ENCODE data around the gene PIP5K1A. TPM values are rescaled to one million over a fixed set of nuclear protein-coding genes. Genes with fewer than 3 reads are reported as not detected.

The PIP5K1A gene
- total RNA-seq, 4 donors from 2014 or later = 46.7 to 78.2 (median 59.4) TPM

DNA sequence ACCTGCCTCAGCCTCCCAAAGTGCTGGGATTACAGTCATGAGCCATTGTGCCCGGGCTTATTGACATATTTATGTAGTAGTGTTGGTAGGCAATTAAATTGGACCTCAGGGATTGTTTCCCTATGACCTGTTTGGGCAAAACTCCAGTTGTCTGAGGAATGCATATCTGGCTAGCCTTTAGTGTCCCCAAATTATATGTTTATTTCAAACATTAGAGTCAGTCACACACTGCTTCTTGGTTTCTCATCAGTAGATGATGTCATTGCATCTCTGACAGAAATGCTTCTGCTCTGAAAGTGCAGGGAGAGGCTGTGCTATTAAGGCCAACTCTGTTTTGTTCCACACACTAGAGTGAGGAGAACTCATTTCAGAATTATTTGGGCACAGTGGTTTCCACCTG is 12.5 kb downstream of the PIP5K1A start:
- H3K4me1 ChIP-seq = peaks cover 0 to 9% (median 0%) of the 10 kb centered on the region in 4 donors
- intact Hi-C loops (cut with DNase I; ENCODE audit: low total_unique reads) = loop anchor here (5.0 kb wide), 1 partner anchor 1139 kb away; no protein-coding TSS in a partner anchor
- H3K27ac ChIP-seq = no peak overlapping the region
- TF ChIP-seq, protein P1, sequence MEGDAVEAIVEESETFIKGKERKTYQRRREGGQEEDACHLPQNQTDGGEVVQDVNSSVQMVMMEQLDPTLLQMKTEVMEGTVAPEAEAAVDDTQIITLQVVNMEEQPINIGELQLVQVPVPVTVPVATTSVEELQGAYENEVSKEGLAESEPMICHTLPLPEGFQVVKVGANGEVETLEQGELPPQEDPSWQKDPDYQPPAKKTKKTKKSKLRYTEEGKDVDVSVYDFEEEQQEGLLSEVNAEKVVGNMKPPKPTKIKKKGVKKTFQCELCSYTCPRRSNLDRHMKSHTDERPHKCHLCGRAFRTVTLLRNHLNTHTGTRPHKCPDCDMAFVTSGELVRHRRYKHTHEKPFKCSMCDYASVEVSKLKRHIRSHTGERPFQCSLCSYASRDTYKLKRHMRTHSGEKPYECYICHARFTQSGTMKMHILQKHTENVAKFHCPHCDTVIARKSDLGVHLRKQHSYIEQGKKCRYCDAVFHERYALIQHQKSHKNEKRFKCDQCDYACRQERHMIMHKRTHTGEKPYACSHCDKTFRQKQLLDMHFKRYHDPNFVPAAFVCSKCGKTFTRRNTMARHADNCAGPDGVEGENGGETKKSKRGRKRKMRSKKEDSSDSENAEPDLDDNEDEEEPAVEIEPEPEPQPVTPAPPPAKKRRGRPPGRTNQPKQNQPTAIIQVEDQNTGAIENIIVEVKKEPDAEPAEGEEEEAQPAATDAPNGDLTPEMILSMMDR (IDR thresholded peaks at IDR 0.05) = no peak
- TF ChIP-seq POLR2A (IDR thresholded peaks at IDR 0.05) (no peak), EP300 (IDR thresholded peaks at IDR 0.05; ENCODE audit: low read depth) (no peak), POLR2AphosphoS5 (IDR thresholded peaks at IDR 0.05) (no peak)
- H3K4me3 ChIP-seq = no peak overlapping the region
- peaks cover 0 to 22% (median 6%) of the 10 kb centered on the region in 4 donors for H3K36me3 ChIP-seq
- no peak for DNase-seq
- no peaks in the 10 kb centered on the region for H3K27me3 ChIP-seq
- in situ Hi-C loops (cut with MboI; ENCODE audit: low pct_ligation_motif_present in 1 of 4, low pct_unique_long_range_greater_than_20kb in 1 of 4, low sequenced_read_pairs in 3 of 4) = no loop called here
- 76% methylated on average over 1 of the region's 1 CpG; no CpG with 5 or more reads in 1 of the 2 donors for WGBS, 2 donors (ENCODE audit: low coverage in 1 of 2)
- no peaks in the 10 kb centered on the region for H3K9me3 ChIP-seq

DNA sequence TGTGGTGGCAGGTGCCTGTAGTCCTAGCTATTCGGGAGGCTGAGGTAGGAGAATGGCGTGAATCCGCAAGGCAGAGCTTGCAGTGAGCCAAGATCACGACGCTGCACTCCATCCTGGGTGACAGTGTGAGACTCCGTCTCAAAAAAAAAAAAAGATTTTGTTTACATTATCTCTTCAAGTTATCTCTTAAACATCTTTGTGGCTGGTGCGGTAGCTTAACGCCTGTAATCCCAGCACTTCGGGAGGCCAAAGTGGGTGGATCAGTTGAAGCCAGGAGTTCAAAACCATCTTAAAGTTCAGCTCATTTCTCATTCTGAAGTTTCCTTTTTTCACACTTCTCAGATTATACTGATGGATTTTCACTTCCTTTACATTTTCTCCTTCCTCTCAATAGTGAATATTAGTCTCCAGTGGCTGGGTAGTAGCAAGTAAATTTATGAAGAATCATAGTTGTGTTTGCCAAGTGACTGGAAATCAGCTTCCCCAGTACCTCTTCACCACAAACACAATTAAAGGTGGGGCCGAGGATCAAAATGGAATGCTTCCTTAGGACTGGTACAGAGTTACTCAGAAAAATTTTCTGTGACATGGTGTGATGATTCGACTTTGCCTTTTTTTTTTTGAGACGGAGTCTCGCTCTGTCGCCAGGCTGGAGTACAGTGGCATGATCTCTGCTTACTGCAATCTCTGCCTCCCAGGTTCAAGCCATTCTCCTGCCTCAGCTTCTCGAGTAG is 13.8 kb downstream of the PIP5K1A start:
- no peaks in the 10 kb centered on the region for H3K9me3 ChIP-seq
- DNase-seq = no peak
- TF ChIP-seq POLR2AphosphoS5 (IDR thresholded peaks at IDR 0.05) = no peak
- TF ChIP-seq POLR2A (IDR thresholded peaks at IDR 0.05) = no peak
- TF ChIP-seq EP300 (IDR thresholded peaks at IDR 0.05; ENCODE audit: low read depth) = no peak
- TF ChIP-seq, protein P1 (IDR thresholded peaks at IDR 0.05) = no peak
- no peak overlapping the region for H3K4me3 ChIP-seq
- WGBS, 2 donors (ENCODE audit: low coverage in 1 of 2) = 77 to 83% methylated on average over 13 to 15 of the region's 15 CpGs
- peaks cover 0 to 8% (median 0%) of the 10 kb centered on the region in 4 donors for H3K4me1 ChIP-seq
- H3K27ac ChIP-seq = no peak overlapping the region
- intact Hi-C loops (cut with DNase I; ENCODE audit: low total_unique reads) = loop anchor here (5.0 kb wide), 1 partner anchor 1140 kb away; no protein-coding TSS in a partner anchor
- in situ Hi-C loops (cut with MboI; ENCODE audit: low pct_ligation_motif_present in 1 of 4, low pct_unique_long_range_greater_than_20kb in 1 of 4, low sequenced_read_pairs in 3 of 4) = no loop called here
- no peaks in the 10 kb centered on the region for H3K27me3 ChIP-seq
- peaks cover 0 to 15% (median 1%) of the 10 kb centered on the region in 4 donors for H3K36me3 ChIP-seq

DNA sequence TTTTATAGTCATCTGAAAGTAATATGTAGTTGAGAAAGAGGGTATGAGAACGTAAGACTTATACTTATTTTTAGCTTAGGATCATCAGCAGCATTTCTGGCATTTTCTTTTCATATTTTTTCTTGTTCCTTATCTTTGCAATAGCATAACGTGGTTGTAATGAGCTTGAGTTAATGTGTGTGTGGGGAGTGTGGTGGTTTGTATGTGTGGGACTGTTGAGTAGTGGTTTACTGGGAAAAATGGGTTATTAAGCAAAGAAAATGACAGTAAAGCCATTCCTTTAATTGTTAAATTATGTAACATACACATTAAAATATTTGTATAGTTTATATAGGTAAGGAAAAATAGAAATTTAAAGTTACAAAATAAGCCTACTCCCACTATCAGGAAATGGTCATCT is 15.2 kb downstream of the PIP5K1A start:
- in situ Hi-C loops (cut with MboI; ENCODE audit: low pct_ligation_motif_present in 1 of 4, low pct_unique_long_range_greater_than_20kb in 1 of 4, low sequenced_read_pairs in 3 of 4) (no loop called here), intact Hi-C loops (cut with DNase I; ENCODE audit: low total_unique reads) (loop anchor here (5.0 kb wide), 1 partner anchor 1141 kb away; no protein-coding TSS in a partner anchor)
- H3K9me3 ChIP-seq = no peaks in the 10 kb centered on the region
- H3K27ac ChIP-seq = no peak overlapping the region
- peaks cover 0 to 8% (median 0%) of the 10 kb centered on the region in 4 donors for H3K4me1 ChIP-seq
- peaks cover 0 to 7% (median 0%) of the 10 kb centered on the region in 4 donors for H3K36me3 ChIP-seq
- H3K4me3 ChIP-seq = no peak overlapping the region
- no peak for DNase-seq
- H3K27me3 ChIP-seq = no peaks in the 10 kb centered on the region
- WGBS, 2 donors (ENCODE audit: low coverage in 1 of 2) = 29 to 42% methylated on average over 2 of the region's 2 CpGs
- TF ChIP-seq POLR2AphosphoS5 (IDR thresholded peaks at IDR 0.05) (no peak), POLR2A (IDR thresholded peaks at IDR 0.05) (no peak)

DNA sequence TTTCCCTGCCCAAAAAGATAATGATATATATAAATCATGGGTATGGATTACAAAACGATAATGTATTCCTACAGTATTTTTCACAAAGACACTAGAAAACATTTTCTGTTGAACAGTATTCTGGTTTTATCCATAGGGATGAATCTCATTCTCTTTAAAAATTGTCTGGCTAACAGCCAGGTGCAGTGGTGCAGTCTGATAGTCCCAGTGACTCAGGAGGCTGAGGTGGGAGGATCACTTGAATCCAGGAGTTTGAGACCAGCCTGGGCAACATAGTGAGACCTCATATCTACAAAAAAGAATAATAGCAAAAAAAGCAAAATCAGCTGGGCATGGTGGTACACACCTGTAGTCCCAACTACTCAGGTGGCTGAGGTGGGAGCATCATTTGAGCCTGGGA is 23.3 kb downstream of the PIP5K1A start:
- no peaks in the 10 kb centered on the region for H3K27me3 ChIP-seq
- in situ Hi-C loops (cut with MboI; ENCODE audit: low pct_ligation_motif_present in 1 of 4, low pct_unique_long_range_greater_than_20kb in 1 of 4, low sequenced_read_pairs in 3 of 4) = no loop called here
- intact Hi-C loops (cut with DNase I; ENCODE audit: low total_unique reads) = no loop called here
- TF ChIP-seq POLR2AphosphoS5 (IDR thresholded peaks at IDR 0.05) = no peak
- TF ChIP-seq, protein P1 (IDR thresholded peaks at IDR 0.05) = no peak
- TF ChIP-seq POLR2A (IDR thresholded peaks at IDR 0.05) = no peak
- TF ChIP-seq EP300 (IDR thresholded peaks at IDR 0.05; ENCODE audit: low read depth) = no peak
- no peaks in the 10 kb centered on the region for H3K9me3 ChIP-seq
- no peak overlapping the region for H3K27ac ChIP-seq
- no peak overlapping the region for H3K4me3 ChIP-seq
- peaks cover 0 to 8% (median 2%) of the 10 kb centered on the region in 4 donors for H3K36me3 ChIP-seq
- 90 to 95% methylated on average over 1 of the region's 1 CpG for WGBS, 2 donors (ENCODE audit: low coverage in 1 of 2)
- DNase-seq = no peak
- peaks cover 0 to 5% (median 2%) of the 10 kb centered on the region in 4 donors for H3K4me1 ChIP-seq
